Measurements from ENCODE around the gene TMEM63B.

GRCh38 chr6:44176130-44176761, 48.9 kb downstream of the TMEM63B start:
- TF ChIP-seq CREB1 (IDR thresholded peaks at IDR 0.05; ENCODE audit: low read depth) (no peak), YY1 (IDR thresholded peaks at IDR 0.05; ENCODE audit: low read depth) (no peak), CEBPB (IDR thresholded peaks at IDR 0.05) (no peak), EGR1 (IDR thresholded peaks at IDR 0.05) (no peak), TAF1 (IDR thresholded peaks at IDR 0.05; ENCODE audit: low read depth) (no peak), EP300 (IDR thresholded peaks at IDR 0.05; ENCODE audit: borderline replicate concordance) (no peak)
